ENCODE results near the gene FMN2. TPM values are rescaled to one million over a fixed set of nuclear protein-coding genes. Genes with fewer than 3 reads are reported as not detected.

FMN2 gene
- total RNA-seq, 1 experiment from 2014 or later: 0.59 TPM

GRCh38 chr1:240239309-240239708, 147.6 kb downstream of the FMN2 start:
- Histone ChIP-seq H3K4me1 (ENCODE audit: insufficient read depth, low read length) (no peaks in the 10 kb centered on the region), H3K9me3 (ENCODE audit: control insufficient read depth, low read depth, low read length) (no peaks in the 10 kb centered on the region), H2BK20ac (ENCODE audit: low read depth, low read length, poor library complexity, severe bottlenecking) (no peak overlapping the region), H3T11ph (ENCODE audit: low read length) (no peak overlapping the region), H4K8ac (replicated peaks; ENCODE audit: insufficient read length, low read depth, low read length) (no peak overlapping the region), H2BK12ac (ENCODE audit: insufficient read length, low read depth, low read length) (no peak overlapping the region), H4K20me1 (ENCODE audit: control insufficient read depth, insufficient read depth, insufficient read length) (no peaks in the 10 kb centered on the region), H2BK15ac (ENCODE audit: low read depth, low read length) (no peak overlapping the region), H3K27ac (ENCODE audit: insufficient read length, low read depth, low read length) (no peak overlapping the region), H3K4ac (ENCODE audit: low read depth, low read length) (no peak overlapping the region), H3K23ac (ENCODE audit: insufficient read length, low read depth, low read length) (no peak overlapping the region), H2BK120ac (ENCODE audit: low read depth, low read length, poor library complexity, severe bottlenecking) (no peak overlapping the region), H3K23me2 (ENCODE audit: insufficient read length, low read depth, low read length, poor library complexity, severe bottlenecking) (no peaks in the 10 kb centered on the region), H3K14ac (ENCODE audit: insufficient read depth, low read length) (no peak overlapping the region), H3K9ac (ENCODE audit: extremely low read depth, insufficient read length, low read length) (no peak overlapping the region), H4K91ac (ENCODE audit: insufficient read length, low read depth, low read length) (no peak overlapping the region), H2AFZ (ENCODE audit: low read length) (no peak overlapping the region), H2BK5ac (ENCODE audit: insufficient read length, low read length) (no peak overlapping the region), H3K27me3 (ENCODE audit: insufficient read depth, low read length) (no peaks in the 10 kb centered on the region), H3K56ac (ENCODE audit: insufficient read length, low read depth, low read length) (no peak overlapping the region), H3K4me2 (ENCODE audit: insufficient read depth, insufficient read length, low read length) (no peak overlapping the region), H3K79me2 (ENCODE audit: insufficient read depth, low read length) (no peaks in the 10 kb centered on the region), H4K5ac (ENCODE audit: insufficient read length, low read depth, low read length) (no peak overlapping the region), H3K18ac (ENCODE audit: insufficient read length, low read depth, low read length) (no peak overlapping the region), H2AK5ac (ENCODE audit: insufficient read length, low read length) (no peak overlapping the region), H3K79me1 (ENCODE audit: insufficient read depth, low read depth, low read length, poor library complexity, severe bottlenecking) (no peaks in the 10 kb centered on the region)
- no peak for DNase-seq
- Mint-ChIP-seq H3K4me3 (no peak overlapping the region), H3K27me3 (ENCODE audit: low read depth) (no peaks in the 10 kb centered on the region), H3K27ac (no peak overlapping the region), H3K4me1 (peaks cover 0 to 4% of the 10 kb centered on the region in 2 experiments; a peak in 2 of 4 replicates), H3K9me3 (no peaks in the 10 kb centered on the region), H3K36me3 (ENCODE audit: insufficient read depth in 1 of 3, low read depth in 3 of 3) (no peaks in the 10 kb centered on the region; a peak in 1 of 7 replicates)
- TF ChIP-seq CTCF (conservative IDR thresholded peaks at IDR 0.05): no peak
